GM06990 (cell line): ENCODE measurements around the gene CD3G.

Experiments
- DNase-seq: peaks from one replicate; pipeline ENCODE4 v3.0.0-alpha.2; 2011; ENCODE audit not compliant: insufficient read length; ENCODE audit errors: extremely low read depth
- H3K27me3 ChIP-seq: replicated peaks from 2 replicates; pipeline ENCODE4 v1.6.0; 2011; ENCODE audit warnings: low read length; ENCODE audit not compliant: control insufficient read depth, insufficient read depth
- H3K36me3 ChIP-seq: 2 replicates; pipeline ENCODE4 v1.5.1; 2011; ENCODE audit warnings: low read length; ENCODE audit not compliant: control insufficient read depth, insufficient read depth
- H3K4me3 ChIP-seq: replicated peaks from 2 replicates; pipeline ENCODE4 v1.5.1; 2011; ENCODE audit warnings: low read depth, mild to moderate bottlenecking, control low read depth, low read length
- TF ChIP-seq, protein P1 (sequence below): IDR thresholded peaks from 2 replicates; pipeline ENCODE4 v1.5.1; 2011; ENCODE audit warnings: low read length, control low read depth, mild to moderate bottlenecking, inconsistent platforms; ENCODE audit not compliant: insufficient read depth, poor library complexity, severe bottlenecking

The CD3G gene

GRCh38 chr11:118343981-118344515 lies at the start of gene CD3G:
Gene CD3G (plus strand): TSS chr11:118344344. CDS start chr11:118344424, 80 bp downstream.
- no peaks in the 10 kb centered on the region for H3K36me3 ChIP-seq
- H3K4me3 ChIP-seq: no peak within 1 kb of the TSS
- TF ChIP-seq, protein P1, sequence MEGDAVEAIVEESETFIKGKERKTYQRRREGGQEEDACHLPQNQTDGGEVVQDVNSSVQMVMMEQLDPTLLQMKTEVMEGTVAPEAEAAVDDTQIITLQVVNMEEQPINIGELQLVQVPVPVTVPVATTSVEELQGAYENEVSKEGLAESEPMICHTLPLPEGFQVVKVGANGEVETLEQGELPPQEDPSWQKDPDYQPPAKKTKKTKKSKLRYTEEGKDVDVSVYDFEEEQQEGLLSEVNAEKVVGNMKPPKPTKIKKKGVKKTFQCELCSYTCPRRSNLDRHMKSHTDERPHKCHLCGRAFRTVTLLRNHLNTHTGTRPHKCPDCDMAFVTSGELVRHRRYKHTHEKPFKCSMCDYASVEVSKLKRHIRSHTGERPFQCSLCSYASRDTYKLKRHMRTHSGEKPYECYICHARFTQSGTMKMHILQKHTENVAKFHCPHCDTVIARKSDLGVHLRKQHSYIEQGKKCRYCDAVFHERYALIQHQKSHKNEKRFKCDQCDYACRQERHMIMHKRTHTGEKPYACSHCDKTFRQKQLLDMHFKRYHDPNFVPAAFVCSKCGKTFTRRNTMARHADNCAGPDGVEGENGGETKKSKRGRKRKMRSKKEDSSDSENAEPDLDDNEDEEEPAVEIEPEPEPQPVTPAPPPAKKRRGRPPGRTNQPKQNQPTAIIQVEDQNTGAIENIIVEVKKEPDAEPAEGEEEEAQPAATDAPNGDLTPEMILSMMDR: no peak
- no peak for DNase-seq
- no peaks in the 10 kb centered on the region; the same call in 1 of the 2 replicates for H3K27me3 ChIP-seq

DNA sequence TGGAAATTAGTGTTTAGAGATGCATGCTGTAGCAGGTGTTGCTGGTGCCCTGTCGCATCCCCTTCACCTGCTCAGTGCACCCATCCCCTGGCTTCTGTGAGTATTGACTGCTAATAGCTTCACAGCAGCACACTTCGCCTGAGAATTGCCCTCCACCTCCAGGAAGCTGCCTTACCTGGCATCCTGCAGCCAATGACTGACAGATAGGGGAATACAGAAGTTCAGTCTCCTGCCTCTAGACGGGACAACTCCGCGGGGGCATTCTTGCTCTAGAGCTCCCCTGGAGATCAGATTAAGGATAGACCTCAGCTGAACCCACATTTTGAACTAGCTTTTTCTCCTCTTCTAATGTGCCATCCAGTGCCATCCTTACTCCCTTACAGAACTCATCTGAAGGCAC lies 48.9 kb upstream of the CD3G start:
- Histone ChIP-seq H3K27me3 (no peaks in the 10 kb centered on the region; the same call in 1 of the 2 replicates), H3K36me3 (no peaks in the 10 kb centered on the region), H3K4me3 (no peak overlapping the region)
- TF ChIP-seq, protein P1: no peak
- no peak for DNase-seq

GRCh38 chr11:118295815-118296454 lies 48.2 kb upstream of the CD3G start:
- H3K27me3 ChIP-seq: no peaks in the 10 kb centered on the region; the same call in 1 of the 2 replicates
- DNase-seq: no peak
- no peak overlapping the region for H3K4me3 ChIP-seq
- H3K36me3 ChIP-seq: no peaks in the 10 kb centered on the region
- TF ChIP-seq, protein P1: peak; percentile 68

DNA sequence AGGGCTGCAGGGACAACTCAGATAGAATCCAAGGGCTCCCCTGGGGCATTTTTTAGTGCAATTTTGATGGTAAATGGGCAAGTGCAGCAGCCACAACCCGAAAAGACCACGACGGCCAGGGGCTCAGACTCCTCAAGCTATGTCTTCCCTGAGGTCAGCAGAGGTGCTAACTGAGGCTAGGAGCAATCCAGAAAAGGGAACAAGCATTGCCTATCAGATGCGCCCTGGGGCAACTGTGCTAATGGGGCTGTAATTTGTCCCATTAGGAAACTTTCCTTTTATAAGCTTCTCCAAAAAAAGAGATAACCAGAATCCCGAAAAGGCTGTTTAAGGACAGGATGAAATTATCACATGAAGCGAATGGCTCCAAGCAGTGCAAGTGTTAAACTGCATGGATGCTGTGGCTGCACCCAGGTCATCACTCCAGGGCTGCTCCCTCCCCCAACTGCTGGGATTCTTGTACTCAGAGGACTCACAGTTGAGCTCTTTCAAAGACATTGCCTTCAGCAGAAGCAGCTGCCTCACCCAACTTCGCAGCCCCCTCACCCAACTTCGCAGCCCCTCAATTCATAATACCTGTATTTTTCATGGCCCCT lies 42.4 kb upstream of the CD3G start:
- Histone ChIP-seq H3K27me3 (peaks cover 4% of the 10 kb centered on the region; the same call in 1 of the 2 replicates), H3K36me3 (no peaks in the 10 kb centered on the region), H3K4me3 (no peak overlapping the region)
- no peak for DNase-seq
- TF ChIP-seq, protein P1: no peak

GRCh38 chr11:118304227-118304567 lies 39.9 kb upstream of the CD3G start:
- Histone ChIP-seq H3K27me3 (peaks cover 4% of the 10 kb centered on the region; the same call in 1 of the 2 replicates), H3K36me3 (no peaks in the 10 kb centered on the region), H3K4me3 (no peak overlapping the region)
- DNase-seq: no peak
- TF ChIP-seq, protein P1: no peak
